Naive thymus-derived CD8-positive, alpha-beta T cell (primary cell): ENCODE measurements around the gene NUP155. TPM values are rescaled to one million over a fixed set of nuclear protein-coding genes. Genes with fewer than 3 reads are reported as not detected.
"Not testable (repeated sequence)": the region's sequence is repeated elsewhere in the genome, so short reads cannot be mapped to it uniquely, and the experiment has no call there.

Experiments used
- ATAC-seq, 2 donors: fragments of 150-1000 bp; cut with Tn5 transposase in 1 of 2; sonication (Bioruptor Pico), chemical (Tn5 transposase) in 1 of 2; 1 replicate in 1 of 2; 2 replicates in 1 of 2; pipeline ENCODE4 v1.10.0; 2021; ENCODE audit warnings: mild to moderate bottlenecking in 2 of 2, moderate library complexity in 2 of 2
- POLR2A ChIA-PET: fragments of 350-600 bp; sonication (Branson Sonifier 250); formaldehyde crosslinking; loops from one replicate; lab custom pipeline; 2021; ENCODE audit warnings: antibody characterized with exemption; lab: Charles Lee
- DNase-seq, 10 donors: peaks; one replicate each; pipeline versions ENCODE4 v3.0.0 to v3.0.0-alpha.2; 2020 to 2022
- H3K27ac Mint-ChIP-seq, 10 donors: one replicate each; pipeline ENCODE4 v1.8.0; 2020 to 2022; ENCODE audit warnings: mild to moderate bottlenecking in 10 of 10, mixed read lengths in 10 of 10, moderate library complexity in 4 of 10, inconsistent platforms in 1 of 10
- H3K27me3 Mint-ChIP-seq, 5 donors: one replicate each; pipeline ENCODE4 v1.8.0; 2021 to 2022; ENCODE audit warnings: mixed read lengths in 5 of 5
- H3K36me3 Mint-ChIP-seq, 3 donors: one replicate each; pipeline ENCODE4 v1.8.0; 2020 to 2022; ENCODE audit warnings: mixed read lengths in 3 of 3, mild to moderate bottlenecking in 2 of 3, inconsistent platforms in 1 of 3
- H3K4me1 Mint-ChIP-seq, 4 donors: one replicate each; pipeline ENCODE4 v1.8.0; 2021 to 2022; ENCODE audit warnings: mixed read lengths in 4 of 4
- H3K4me3 Mint-ChIP-seq, 10 donors: one replicate each; pipeline ENCODE4 v1.8.0; 2020 to 2022; ENCODE audit warnings: mild to moderate bottlenecking in 10 of 10, mixed read lengths in 10 of 10, moderate library complexity in 6 of 10, inconsistent platforms in 1 of 10
- H3K9me3 Mint-ChIP-seq, 9 donors: one replicate each; pipeline ENCODE4 v1.8.0; 2020 to 2022; ENCODE audit warnings: mixed read lengths in 9 of 9, mild to moderate bottlenecking in 3 of 9, inconsistent platforms in 1 of 9, moderate library complexity in 1 of 9
- polyA plus RNA-seq, 3 donors: library from polyadenylated mRNA; unstranded; fragments of 300-500 nt; fragmentation: Illumina TruSeq; gene quantifications; one replicate each; pipeline ENCODE4 v1.2.3, GENCODE V29; 2021
- total RNA-seq, 8 experiments: library from RNA in 2 of 8; stranded (reverse) in 2 of 8; gene quantifications; one replicate each; pipeline ENCODE4 v1.2.3 and lab custom pipeline; 2021 to 2026

Gene NUP155
- total RNA-seq (10 to 100 TPM; 29.7 to 30.7 TPM), polyA plus RNA-seq (10 to 100 TPM; 16.6 to 25.0 (median 24.5) TPM), total RNA-seq (lab: John Stamatoyannopoulos, UW) (62.0 to 197 (median 79.4) reads per million in 6 experiments)

- Mint-ChIP-seq H3K36me3 (peaks cover 0 to 12% (median 0%) of the 10 kb centered on the region in 3 donors), H3K4me3 (peak within 1 kb of the TSS; percentile 95 to 99 (median 98)), H3K27me3 (no peaks in the 10 kb centered on the region), H3K4me1 (peaks cover 21 to 43% (median 40%) of the 10 kb centered on the region in 4 donors), H3K9me3 (no peaks in the 10 kb centered on the region), H3K27ac (peak within 1 kb of the TSS; percentile 94 to 99 (median 97))
- peak; percentile 74 to 93 (median 86) for DNase-seq
- ATAC-seq: peak; percentile 92 to 93
- POLR2A ChIA-PET: interaction anchor here (0.6 to 2.5 kb wide), 6 partner anchors 9 to 500 kb away, joined by 3 to 34 read pairs (median 4); partner anchors contain the start of genes CPLANE1, NIPBL and WDR70
Observed at GRCh38 chr5:37370864-37371726, at the start of gene NUP155. Gene NUP155 (minus strand): TSS chr5:37371106. CDS start chr5:37370977, 129 bp downstream.

GRCh38 chr5:37417347-37417746, 46.4 kb upstream of the NUP155 start:
- POLR2A ChIA-PET: no interaction called here
- no peak overlapping the region for H3K27ac Mint-ChIP-seq
- H3K36me3 Mint-ChIP-seq: peaks cover 0 to 39% (median 20%) of the 10 kb centered on the region in 3 donors
- H3K4me1 Mint-ChIP-seq: peaks cover 0 to 6% (median 0%) of the 10 kb centered on the region in 4 donors
- ATAC-seq: no peak
- no peaks in the 10 kb centered on the region for H3K27me3 Mint-ChIP-seq
- no peak overlapping the region for H3K4me3 Mint-ChIP-seq
- H3K9me3 Mint-ChIP-seq: no peaks in the 10 kb centered on the region
- no peak for DNase-seq

- DNase-seq, ATAC-seq, H3K27me3 Mint-ChIP-seq, H3K27ac Mint-ChIP-seq, H3K4me3 Mint-ChIP-seq, POLR2A ChIA-PET, H3K9me3 Mint-ChIP-seq, H3K4me1 Mint-ChIP-seq: not testable (repeated sequence)
- H3K36me3 Mint-ChIP-seq: peaks cover 0 to 39% (median 11%) of the 10 kb centered on the region in 3 donors
Observed at GRCh38 chr5:37415456-37415855, 44.5 kb upstream of the NUP155 start.

DNA sequence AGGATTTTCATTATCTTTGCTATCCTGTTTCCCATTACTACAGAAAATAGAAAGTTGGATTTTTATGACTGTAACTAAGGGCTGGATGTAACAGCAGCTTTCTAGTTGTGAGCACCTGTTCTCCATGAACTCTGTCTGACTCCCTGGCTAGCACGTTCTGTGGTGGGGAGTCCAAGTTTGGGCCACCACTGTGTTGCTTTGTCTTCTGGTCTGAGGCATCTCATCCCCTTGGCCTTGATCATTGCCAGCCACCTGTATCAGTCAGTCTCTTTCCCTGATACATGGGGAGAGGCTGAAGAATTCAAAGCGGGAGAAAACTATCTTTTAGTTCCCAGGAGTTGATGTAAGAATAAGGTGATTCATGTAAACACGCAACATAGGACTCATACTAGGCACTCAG, 41.6 kb upstream of the NUP155 start:
- H3K4me3 Mint-ChIP-seq: no peak overlapping the region
- peak overlapping the region in 1 of 10 donors; percentile 21 for H3K27ac Mint-ChIP-seq
- H3K9me3 Mint-ChIP-seq: no peaks in the 10 kb centered on the region
- ATAC-seq (no peak), DNase-seq (no peak)
- H3K27me3 Mint-ChIP-seq: no peaks in the 10 kb centered on the region
- POLR2A ChIA-PET: no interaction called here
- H3K4me1 Mint-ChIP-seq: peaks cover 0 to 3% (median 0%) of the 10 kb centered on the region in 4 donors
- peaks cover 0 to 45% (median 10%) of the 10 kb centered on the region in 3 donors for H3K36me3 Mint-ChIP-seq

GRCh38 chr5:37400501-37400900, 29.6 kb upstream of the NUP155 start:
- no peaks in the 10 kb centered on the region for H3K27me3 Mint-ChIP-seq
- H3K36me3 Mint-ChIP-seq: peaks cover 0 to 80% (median 17%) of the 10 kb centered on the region in 3 donors
- no peak overlapping the region for H3K4me3 Mint-ChIP-seq
- H3K9me3 Mint-ChIP-seq: no peaks in the 10 kb centered on the region
- ATAC-seq (no peak), DNase-seq (no peak)
- H3K4me1 Mint-ChIP-seq: peaks cover 0 to 5% (median 0%) of the 10 kb centered on the region in 4 donors
- POLR2A ChIA-PET: no interaction called here
- H3K27ac Mint-ChIP-seq: peak overlapping the region in 1 of 10 donors; percentile 62

DNA sequence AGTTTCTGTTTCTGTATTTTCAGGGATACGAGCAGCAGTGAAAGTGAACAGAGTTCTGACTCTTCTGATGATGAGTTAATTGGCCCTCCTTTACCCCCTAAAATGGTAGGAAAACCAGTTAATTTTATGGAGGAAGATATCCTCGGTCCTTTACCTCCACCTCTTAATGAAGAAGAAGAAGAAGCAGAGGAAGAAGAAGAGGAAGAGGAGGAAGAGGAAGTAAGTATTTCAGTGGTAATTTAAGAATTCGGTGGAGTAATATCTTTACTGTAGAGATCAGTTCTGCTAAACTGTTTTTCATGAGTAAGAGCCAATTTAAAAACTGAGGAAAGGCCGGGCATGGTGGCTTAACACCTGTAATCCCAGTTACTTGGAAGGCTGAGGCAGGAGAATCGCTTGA, 25.4 kb upstream of the NUP155 start:
- POLR2A ChIA-PET: no interaction called here
- peaks cover 0 to 87% (median 18%) of the 10 kb centered on the region in 3 donors for H3K36me3 Mint-ChIP-seq
- H3K4me1 Mint-ChIP-seq: peaks cover 0 to 16% (median 3%) of the 10 kb centered on the region in 4 donors
- H3K27ac Mint-ChIP-seq: peak overlapping the region in 2 of 10 donors; percentile 51 to 58
- DNase-seq (no peak), ATAC-seq (no peak)
- H3K4me3 Mint-ChIP-seq: no peak overlapping the region
- H3K9me3 Mint-ChIP-seq: no peaks in the 10 kb centered on the region
- H3K27me3 Mint-ChIP-seq: no peaks in the 10 kb centered on the region

GRCh38 chr5:37391591-37391990, 20.7 kb upstream of the NUP155 start:
- H3K4me1 Mint-ChIP-seq: peaks cover 0 to 23% (median 7%) of the 10 kb centered on the region in 4 donors
- DNase-seq (no peak), ATAC-seq (no peak)
- H3K4me3 Mint-ChIP-seq: peak overlapping the region in 1 of 10 donors; percentile 12
- H3K9me3 Mint-ChIP-seq: no peaks in the 10 kb centered on the region
- no peak overlapping the region for H3K27ac Mint-ChIP-seq
- POLR2A ChIA-PET: no interaction called here
- H3K27me3 Mint-ChIP-seq: no peaks in the 10 kb centered on the region
- peaks cover 0 to 74% (median 10%) of the 10 kb centered on the region in 3 donors for H3K36me3 Mint-ChIP-seq

GRCh38 chr5:37379100-37379628, 8.3 kb upstream of the NUP155 start, which contains the start of gene WDR70:
Gene WDR70 (plus strand): TSS chr5:37379318. CDS start chr5:37379368, 50 bp downstream.
- H3K4me3 Mint-ChIP-seq: peak within 1 kb of the TSS; percentile 93 to 97 (median 96)
- peak within 1 kb of the TSS; percentile 19 to 92 (median 86) for H3K27ac Mint-ChIP-seq
- peaks cover 0 to 27% (median 2%) of the 10 kb centered on the region in 3 donors for H3K36me3 Mint-ChIP-seq

DNA sequence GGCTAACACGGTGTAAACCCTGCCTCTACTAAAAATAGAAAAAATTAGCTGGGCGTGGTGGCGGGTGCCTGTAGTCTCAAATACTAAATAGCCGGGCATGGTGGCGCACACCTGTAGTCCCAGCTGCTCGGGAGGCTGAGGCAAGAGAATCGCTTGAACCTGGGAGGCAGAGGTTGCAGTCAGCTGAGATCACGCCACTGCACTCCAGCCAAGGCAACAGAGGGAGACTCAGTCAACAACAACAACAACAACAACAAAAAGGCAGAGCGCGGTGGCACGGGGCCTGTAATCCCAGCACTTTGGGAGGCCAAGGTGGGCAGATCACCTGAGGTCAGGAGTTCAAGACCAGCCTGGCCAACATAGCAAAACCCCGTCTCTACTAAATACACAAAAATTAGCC, 7.2 kb upstream of the NUP155 start:
- peaks cover 3 to 21% (median 15%) of the 10 kb centered on the region in 4 donors for H3K4me1 Mint-ChIP-seq
- peak overlapping the region in 3 of 10 donors; percentile 45 to 78 (median 62) for H3K27ac Mint-ChIP-seq
- POLR2A ChIA-PET: interaction anchor here (0.8 kb wide), 1 partner anchor 502 kb away, joined by 6 read pairs; the partner anchor contains the start of gene NIPBL
- H3K36me3 Mint-ChIP-seq: peaks cover 0 to 16% (median 2%) of the 10 kb centered on the region in 3 donors
- H3K4me3 Mint-ChIP-seq: peak overlapping the region; percentile 48 to 95 (median 72)
- H3K9me3 Mint-ChIP-seq, ATAC-seq, H3K27me3 Mint-ChIP-seq, DNase-seq: not testable (repeated sequence)

More at GRCh38 chr5:37379100-37379628, 8.3 kb upstream of the NUP155 start, which contains the start of gene WDR70:
- not testable (repeated sequence) for H3K9me3 Mint-ChIP-seq, H3K27me3 Mint-ChIP-seq
- peak; percentile 60 to 81 (median 70) for DNase-seq
- H3K4me1 Mint-ChIP-seq: peaks cover 3 to 22% (median 16%) of the 10 kb centered on the region in 4 donors
- peak; percentile 98 for ATAC-seq
- POLR2A ChIA-PET: interaction anchor here (0.6 to 2.2 kb wide), 10 partner anchors 8 to 1833 kb away, joined by 3 to 34 read pairs (median 4); partner anchors contain the start of genes NIPBL and NUP155

DNA sequence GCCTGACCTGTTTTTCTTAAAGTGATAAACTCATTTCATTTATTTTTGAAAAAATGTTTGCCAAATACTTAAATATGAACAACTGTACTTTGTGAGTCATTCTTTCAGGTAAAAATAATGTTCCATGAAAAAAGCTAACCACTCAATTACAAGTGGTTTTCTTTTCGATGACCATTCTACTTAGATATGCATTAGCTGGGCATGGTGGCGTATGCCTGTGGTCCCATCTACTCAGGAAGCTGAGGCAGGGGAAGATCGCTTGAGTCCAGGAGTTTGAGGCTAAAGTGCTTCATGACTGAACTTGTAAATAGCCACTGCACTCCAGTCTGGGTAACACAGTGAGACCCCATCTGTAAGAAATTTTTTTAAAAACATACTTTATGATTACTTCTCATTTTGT, 4.2 kb upstream of the NUP155 start:
- Mint-ChIP-seq H3K4me3 (no peak overlapping the region), H3K36me3 (no peaks in the 10 kb centered on the region), H3K27me3 (no peaks in the 10 kb centered on the region), H3K27ac (no peak overlapping the region), H3K9me3 (no peaks in the 10 kb centered on the region), H3K4me1 (peaks cover 12 to 30% (median 21%) of the 10 kb centered on the region in 4 donors)
- POLR2A ChIA-PET: interaction anchor here (0.6 kb wide), 1 partner anchor 9 kb away, joined by 5 read pairs; no protein-coding TSS in a partner anchor
- no peak for ATAC-seq
- no peak for DNase-seq

DNA sequence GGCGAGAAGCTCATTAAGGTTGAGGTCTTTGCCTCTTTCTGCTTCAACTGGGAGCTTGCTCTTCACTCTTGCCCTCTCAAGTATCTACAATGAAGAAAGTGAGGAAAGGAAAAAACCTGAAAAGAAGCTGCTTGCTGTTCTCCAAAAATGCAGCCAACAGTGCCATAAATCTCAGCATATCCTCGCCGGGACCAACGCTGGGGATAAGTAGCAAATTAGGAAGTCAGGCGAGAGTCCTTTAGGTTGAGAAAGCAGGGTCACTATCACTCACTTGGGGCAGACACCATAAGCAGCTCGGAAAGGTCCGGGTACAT, 399 bp downstream of the NUP155 start:
- ATAC-seq (peak in 1 of 2 donors; percentile 42), DNase-seq (no peak)
- Mint-ChIP-seq H3K27ac (peak overlapping the region; percentile 94 to 99 (median 97)), H3K4me1 (peaks cover 24 to 46% (median 44%) of the 10 kb centered on the region in 4 donors), H3K27me3 (no peaks in the 10 kb centered on the region), H3K4me3 (peak overlapping the region; percentile 95 to 99 (median 98)), H3K36me3 (peaks cover 0 to 12% (median 0%) of the 10 kb centered on the region in 3 donors), H3K9me3 (no peaks in the 10 kb centered on the region)
- POLR2A ChIA-PET: interaction anchor here (0.7 to 2.5 kb wide), 4 partner anchors 9 to 493 kb away, joined by 3 to 34 read pairs (median 7); partner anchors contain the start of genes CPLANE1, NIPBL and WDR70

- POLR2A ChIA-PET: no interaction called here
- no peak overlapping the region for H3K4me3 Mint-ChIP-seq
- ATAC-seq: no peak
- no peaks in the 10 kb centered on the region for H3K9me3 Mint-ChIP-seq
- DNase-seq: no peak
- no peaks in the 10 kb centered on the region for H3K27me3 Mint-ChIP-seq
- H3K27ac Mint-ChIP-seq: no peak overlapping the region
- peaks cover 0 to 79% (median 6%) of the 10 kb centered on the region in 3 donors for H3K36me3 Mint-ChIP-seq
- peaks cover 0 to 6% (median 0%) of the 10 kb centered on the region in 4 donors for H3K4me1 Mint-ChIP-seq
Observed at GRCh38 chr5:37355161-37355560, 15.7 kb downstream of the NUP155 start.
